Measurements from ENCODE around the gene C1QB.
A peak's percentile ranks its signal among the peaks of the same experiment; 100 is the strongest.

DNA sequence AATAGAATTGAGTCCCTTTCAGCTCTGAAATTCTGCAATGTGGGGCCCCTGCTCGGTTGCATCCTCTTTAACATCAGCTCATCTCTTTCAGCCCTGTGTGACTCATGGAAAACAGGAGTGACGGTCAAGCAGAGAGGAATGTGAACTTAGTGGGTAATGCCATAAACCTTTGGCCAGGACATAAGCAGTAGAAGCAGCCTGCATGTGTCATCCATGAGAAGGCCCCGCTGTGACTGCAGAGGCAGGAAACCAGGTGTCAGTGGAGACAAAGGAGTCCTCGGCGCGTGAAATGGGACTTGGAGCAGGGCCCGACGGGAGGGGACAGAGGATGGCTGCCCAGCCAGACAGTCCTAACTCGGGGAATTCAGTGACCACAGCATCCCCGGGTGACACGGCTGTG, 36.5 kb downstream of the C1QB start:
- TF ChIP-seq BACH2 (CRISPR knock-in tag; IDR thresholded peaks at IDR 0.05; ENCODE audit: borderline replicate concordance) (no peak), ZFP3 (CRISPR knock-in tag; IDR thresholded peaks at IDR 0.05) (0 out of 2 replicates have a peak, but pooled peaks have one; percentile 19), ZFP30 (CRISPR knock-in tag; IDR thresholded peaks at IDR 0.05) (no peak), ESRRG (CRISPR knock-in tag; IDR thresholded peaks at IDR 0.05) (no peak), ARNTL (CRISPR knock-in tag; IDR thresholded peaks at IDR 0.05; ENCODE audit: borderline replicate concordance, low read depth) (no peak), ZNF8 (CRISPR knock-in tag; IDR thresholded peaks at IDR 0.05) (no peak), CSRNP3 (CRISPR knock-in tag; IDR thresholded peaks at IDR 0.05) (no peak), TCF4 (CRISPR knock-in tag; IDR thresholded peaks at IDR 0.05; ENCODE audit: borderline replicate concordance) (no peak), ZNF565 (CRISPR knock-in tag; conservative IDR thresholded peaks at IDR 0.05; ENCODE audit: low read depth) (no peak), ZC3H10 (CRISPR knock-in tag; IDR thresholded peaks at IDR 0.05) (no peak)
- TF ChIP-seq, protein P1, sequence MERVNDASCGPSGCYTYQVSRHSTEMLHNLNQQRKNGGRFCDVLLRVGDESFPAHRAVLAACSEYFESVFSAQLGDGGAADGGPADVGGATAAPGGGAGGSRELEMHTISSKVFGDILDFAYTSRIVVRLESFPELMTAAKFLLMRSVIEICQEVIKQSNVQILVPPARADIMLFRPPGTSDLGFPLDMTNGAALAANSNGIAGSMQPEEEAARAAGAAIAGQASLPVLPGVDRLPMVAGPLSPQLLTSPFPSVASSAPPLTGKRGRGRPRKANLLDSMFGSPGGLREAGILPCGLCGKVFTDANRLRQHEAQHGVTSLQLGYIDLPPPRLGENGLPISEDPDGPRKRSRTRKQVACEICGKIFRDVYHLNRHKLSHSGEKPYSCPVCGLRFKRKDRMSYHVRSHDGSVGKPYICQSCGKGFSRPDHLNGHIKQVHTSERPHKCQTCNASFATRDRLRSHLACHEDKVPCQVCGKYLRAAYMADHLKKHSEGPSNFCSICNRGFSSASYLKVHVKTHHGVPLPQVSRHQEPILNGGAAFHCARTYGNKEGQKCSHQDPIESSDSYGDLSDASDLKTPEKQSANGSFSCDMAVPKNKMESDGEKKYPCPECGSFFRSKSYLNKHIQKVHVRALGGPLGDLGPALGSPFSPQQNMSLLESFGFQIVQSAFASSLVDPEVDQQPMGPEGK (CRISPR knock-in tag; IDR thresholded peaks at IDR 0.05; ENCODE audit: borderline replicate concordance) = no peak
- TF ChIP-seq, protein P2, sequence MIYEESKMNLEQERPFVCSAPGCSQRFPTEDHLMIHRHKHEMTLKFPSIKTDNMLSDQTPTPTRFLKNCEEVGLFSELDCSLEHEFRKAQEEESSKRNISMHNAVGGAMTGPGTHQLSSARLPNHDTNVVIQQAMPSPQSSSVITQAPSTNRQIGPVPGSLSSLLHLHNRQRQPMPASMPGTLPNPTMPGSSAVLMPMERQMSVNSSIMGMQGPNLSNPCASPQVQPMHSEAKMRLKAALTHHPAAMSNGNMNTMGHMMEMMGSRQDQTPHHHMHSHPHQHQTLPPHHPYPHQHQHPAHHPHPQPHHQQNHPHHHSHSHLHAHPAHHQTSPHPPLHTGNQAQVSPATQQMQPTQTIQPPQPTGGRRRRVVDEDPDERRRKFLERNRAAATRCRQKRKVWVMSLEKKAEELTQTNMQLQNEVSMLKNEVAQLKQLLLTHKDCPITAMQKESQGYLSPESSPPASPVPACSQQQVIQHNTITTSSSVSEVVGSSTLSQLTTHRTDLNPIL (CRISPR knock-in tag; IDR thresholded peaks at IDR 0.05; ENCODE audit: low read depth) = no peak
